ENCODE data around the gene KIF23. TPM values are rescaled to one million over a fixed set of nuclear protein-coding genes. Genes with fewer than 3 reads are reported as not detected.

Gene KIF23
- total and polyA plus RNA-seq, 8 donors, result 3.5 to 69.2 (median 31.0) TPM

DNA sequence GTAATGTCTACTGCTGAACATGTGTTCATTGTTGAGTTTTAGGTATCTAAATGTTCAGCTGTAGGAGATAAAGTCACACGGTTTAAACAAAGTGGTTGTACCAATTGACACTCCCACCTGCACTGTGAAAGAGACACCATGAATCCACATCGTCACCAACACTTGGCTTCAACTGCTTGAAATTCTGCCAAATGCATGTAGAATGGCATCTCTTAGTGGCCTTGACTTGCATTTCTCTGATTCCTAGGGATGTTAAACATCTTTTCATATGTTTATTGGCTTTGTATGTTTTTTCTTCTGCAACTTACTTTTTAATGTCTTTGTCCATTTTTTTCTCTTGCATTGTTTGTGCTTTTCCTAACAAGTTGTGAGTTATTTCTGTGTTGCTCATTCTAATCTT is 81.9 kb downstream of the KIF23 start:
- H3K36me3 ChIP-seq, result no peaks in the 10 kb centered on the region
- no peak overlapping the region for H3K27ac ChIP-seq
- DNase-seq (no peak), ATAC-seq (no peak)
- H3K9me3 ChIP-seq, result no peaks in the 10 kb centered on the region
- intact Hi-C loops (cut with DNase I), result no loop called here
- H3K4me3 ChIP-seq, result no peak overlapping the region
- H3K27me3 ChIP-seq, result no peaks in the 10 kb centered on the region
- no peak for TF ChIP-seq CTCF (IDR thresholded peaks at IDR 0.05)
- H3K4me1 ChIP-seq, result no peaks in the 10 kb centered on the region

DNA sequence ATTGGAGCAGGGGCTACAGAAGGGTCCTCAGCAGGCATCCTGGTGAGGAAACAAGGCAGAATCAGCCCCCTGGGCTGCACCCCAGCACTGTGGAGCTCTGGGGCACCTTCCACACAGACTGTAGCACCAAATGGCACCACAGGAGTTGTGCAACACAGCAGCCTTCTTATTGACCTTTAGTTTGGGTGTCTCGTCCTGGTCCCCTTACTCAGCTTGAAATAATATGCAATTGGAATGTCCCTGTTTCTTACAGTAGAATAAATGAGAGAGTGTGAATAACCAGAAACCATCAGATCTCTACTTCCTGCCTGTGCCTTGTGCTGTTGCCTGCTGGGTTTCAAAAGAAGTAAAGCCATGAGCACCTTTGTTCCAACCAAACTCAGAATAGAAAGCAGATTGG is 82.9 kb downstream of the KIF23 start:
- Histone ChIP-seq H3K9me3 (no peaks in the 10 kb centered on the region), H3K27me3 (no peaks in the 10 kb centered on the region), H3K4me1 (no peaks in the 10 kb centered on the region), H3K36me3 (no peaks in the 10 kb centered on the region), H3K27ac (no peak overlapping the region), H3K4me3 (no peak overlapping the region)
- no peak for TF ChIP-seq CTCF (IDR thresholded peaks at IDR 0.05)
- ATAC-seq (no peak), DNase-seq (no peak)
- intact Hi-C loops (cut with DNase I), result no loop called here

DNA sequence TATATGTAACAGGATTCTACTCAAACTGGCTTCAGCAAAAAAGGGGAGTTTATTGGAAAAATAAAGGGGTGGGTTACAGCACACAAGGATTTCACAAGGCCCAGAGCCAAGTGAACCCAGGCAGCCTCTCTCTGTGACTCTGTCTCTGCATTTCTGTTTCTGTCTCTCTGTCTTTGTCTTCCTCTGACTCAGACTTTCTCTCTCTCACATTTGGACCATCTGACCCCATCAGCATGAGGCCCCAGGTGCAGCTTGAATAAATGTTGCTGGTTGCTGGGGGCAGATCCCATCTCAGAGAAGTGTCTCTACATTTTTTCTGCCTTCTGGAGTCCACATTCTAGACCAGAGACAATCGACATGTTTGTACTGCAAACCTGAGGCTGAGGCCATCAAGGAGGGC is 83.5 kb downstream of the KIF23 start:
- no peaks in the 10 kb centered on the region for H3K36me3 ChIP-seq
- H3K27ac ChIP-seq, result no peak overlapping the region
- no peaks in the 10 kb centered on the region for H3K27me3 ChIP-seq
- H3K9me3 ChIP-seq, result no peaks in the 10 kb centered on the region
- no peaks in the 10 kb centered on the region for H3K4me1 ChIP-seq
- TF ChIP-seq CTCF (IDR thresholded peaks at IDR 0.05), result no peak
- DNase-seq, result no peak
- no peak for ATAC-seq
- H3K4me3 ChIP-seq, result no peak overlapping the region
- intact Hi-C loops (cut with DNase I), result no loop called here

Other genes with a start within 250 kb of the KIF23 start
- 10 to 100 TPM; 15.7 to 17.7 TPM for gene PAQR5, start 115.4 kb upstream of the KIF23 start, total RNA-seq
- gene PAQR5, start 115.4 kb upstream of the KIF23 start, polyA plus RNA-seq (ENCODE audit: insufficient read length in 6 of 6), result 1 to 10 TPM; 6.2 to 9.4 (median 7.1) TPM
- gene RPLP1, start 38.5 kb downstream of the KIF23 start, total RNA-seq, result 1,000 to 10,000 TPM; 1,369 to 1,478 TPM
- gene RPLP1, start 38.5 kb downstream of the KIF23 start, polyA plus RNA-seq (ENCODE audit: insufficient read length in 6 of 6), result 1,000 to 10,000 TPM; 1,687 to 2,220 (median 1,857) TPM